IPS-NIHi11 (cell line): ENCODE measurements around the gene WRAP73.
"Not testable (repeated sequence)": the region's sequence is repeated elsewhere in the genome, so short reads cannot be mapped to it uniquely, and the experiment has no call there.

Experiments used
- DNase-seq: peaks from one replicate; pipeline ENCODE4 v3.0.0; 2012; ENCODE audit warnings: mixed read lengths, low spot score

WRAP73 gene

GRCh38 chr1:3597599-3597964 is 52.3 kb downstream of the WRAP73 start:
- no peak for DNase-seq

GRCh38 chr1:3596663-3597598 is 53.0 kb downstream of the WRAP73 start:
- DNase-seq: no peak

- no peak for DNase-seq
Observed at GRCh38 chr1:3595949-3596348, 54.0 kb downstream of the WRAP73 start.

- DNase-seq: no peak
Observed at GRCh38 chr1:3594706-3595377, 55.1 kb downstream of the WRAP73 start.

GRCh38 chr1:3593745-3594144 is 56.2 kb downstream of the WRAP73 start:
- no peak for DNase-seq

- DNase-seq: no peak
Observed at GRCh38 chr1:3593334-3593733, 56.6 kb downstream of the WRAP73 start.

GRCh38 chr1:3590951-3591865 is 58.7 kb downstream of the WRAP73 start:
- DNase-seq: peak; percentile 67

GRCh38 chr1:3590139-3590763 is 59.7 kb downstream of the WRAP73 start:
- no peak for DNase-seq

GRCh38 chr1:3588395-3588794 is 61.5 kb downstream of the WRAP73 start:
- DNase-seq: no peak

- DNase-seq: no peak
Observed at GRCh38 chr1:3586986-3587759, 62.7 kb downstream of the WRAP73 start.

GRCh38 chr1:3585940-3586568 is 63.8 kb downstream of the WRAP73 start:
- DNase-seq: no peak

GRCh38 chr1:3585353-3585868 is 64.5 kb downstream of the WRAP73 start:
- not testable (repeated sequence) for DNase-seq

- no peak for DNase-seq
Observed at GRCh38 chr1:3584915-3585314, 65.0 kb downstream of the WRAP73 start.

GRCh38 chr1:3583751-3584150 is 66.2 kb downstream of the WRAP73 start:
- not testable (repeated sequence) for DNase-seq

GRCh38 chr1:3581296-3582036 is 68.4 kb downstream of the WRAP73 start:
- no peak for DNase-seq
